Stomach (tissue), 9 donors: Measurements from ENCODE around the gene SMAD6. TPM values are rescaled to one million over a fixed set of nuclear protein-coding genes. Genes with fewer than 3 reads are reported as not detected.

ENCODE experiments used
- DNase-seq, 2 donors: peaks; one replicate each; pipeline versions ENCODE4 v3.0.0 to v3.0.0-alpha.2; 2013 to 2019
- H3K27ac ChIP-seq, 5 donors: fragments of 200-600 bp in 4 of 5; sonication (generic) in 4 of 5; one replicate each; pipeline ENCODE4 v1.5.1; 2013 to 2019; ENCODE audit warnings: mild to moderate bottlenecking in 1 of 5, moderate library complexity in 1 of 5
- H3K27me3 ChIP-seq, 3 donors: fragments of 200-600 bp; sonication (generic); one replicate each; pipeline ENCODE4 v1.5.1; 2017 to 2019; ENCODE audit warnings: mixed run types in 1 of 3
- H3K36me3 ChIP-seq, 4 donors: fragments of 200-600 bp; sonication (generic); 1 replicate in 3 of 4; 2 replicates in 1 of 4; pipeline ENCODE4 v1.5.1; 2016 to 2019
- H3K4me1 ChIP-seq, 4 donors: fragments of 200-600 bp; sonication (generic); one replicate each; pipeline ENCODE4 v1.5.1; 2016 to 2019
- H3K4me3 ChIP-seq, 4 donors: fragments of 200-600 bp; sonication (generic) in 3 of 4; one replicate each; pipeline ENCODE4 v1.5.1; 2016 to 2019; ENCODE audit warnings: mild to moderate bottlenecking in 1 of 4
- H3K9me3 ChIP-seq, 4 donors: fragments of 200-600 bp; sonication (generic); one replicate each; pipeline ENCODE4 v1.5.1; 2016 to 2019
- CTCF ChIP-seq, 7 experiments: fragments of 450-650 bp in 4 of 7; fragments of 200-600 bp in 3 of 7; sonication (generic) in 3 of 7; IDR thresholded peaks; one replicate each; pipeline ENCODE4 v1.5.1; 2016 to 2019; ENCODE audit warnings: antibody characterized with exemption in 7 of 7, control low read depth in 2 of 7, mild to moderate bottlenecking in 1 of 7
- EP300 ChIP-seq: sonication (generic); formaldehyde crosslinking; IDR thresholded peaks from one replicate; pipeline ENCODE4 v1.6.1; 2017; ENCODE audit warnings: antibody characterized with exemption
- POLR2A ChIP-seq, 4 donors: fragments of 450-650 bp; IDR thresholded peaks; one replicate each; pipeline ENCODE4 v1.6.1; 2016; ENCODE audit warnings: antibody characterized with exemption in 4 of 4, control low read depth in 2 of 4, mild to moderate bottlenecking in 1 of 4, moderate library complexity in 1 of 4
- POLR2AphosphoS5 ChIP-seq, 3 donors: sonication (generic); formaldehyde crosslinking; IDR thresholded peaks; one replicate each; pipeline ENCODE4 v1.6.1; 2016; ENCODE audit warnings: antibody characterized with exemption in 3 of 3
- WGBS, 5 donors: extraction: QIAGEN DNeasy Blood & Tissue Kit in 3 of 5; methylation state at CpG; one replicate each; pipeline versions ENCODE4 v1.1.5 to v1.1.7; 2013 to 2018; 5-methylcytosine and 5-hydroxymethylcytosine counted together
- intact Hi-C: fragments of 100-400 bp; cut with DNase I; formaldehyde crosslinking; loops from one replicate; pipeline ENCODE4 v1.15.1; 2023; ENCODE audit warnings: low total_unique reads
- polyA plus RNA-seq, 3 donors: library from polyadenylated mRNA; stranded (reverse); fragments of 200-250 nt; gene quantifications; one replicate each; pipeline ENCODE4 v1.2.3, GENCODE V29; 2013
- total RNA-seq, 5 donors: library from RNA; depleted of rRNA; stranded (reverse); fragments of >200 nt; gene quantifications; one replicate each; pipeline versions ENCODE4 v1.1.0 to v1.2.3, GENCODE V29; 2014 to 2016
- donor health status: healthy with polysubstance abuse.
- donor health status: Bipolar disorder and iron deficiency.
- donor health status: healthy.

The SMAD6 gene
- total and polyA plus RNA-seq, 8 donors: 4.0 to 112 (median 28.3) TPM

DNA sequence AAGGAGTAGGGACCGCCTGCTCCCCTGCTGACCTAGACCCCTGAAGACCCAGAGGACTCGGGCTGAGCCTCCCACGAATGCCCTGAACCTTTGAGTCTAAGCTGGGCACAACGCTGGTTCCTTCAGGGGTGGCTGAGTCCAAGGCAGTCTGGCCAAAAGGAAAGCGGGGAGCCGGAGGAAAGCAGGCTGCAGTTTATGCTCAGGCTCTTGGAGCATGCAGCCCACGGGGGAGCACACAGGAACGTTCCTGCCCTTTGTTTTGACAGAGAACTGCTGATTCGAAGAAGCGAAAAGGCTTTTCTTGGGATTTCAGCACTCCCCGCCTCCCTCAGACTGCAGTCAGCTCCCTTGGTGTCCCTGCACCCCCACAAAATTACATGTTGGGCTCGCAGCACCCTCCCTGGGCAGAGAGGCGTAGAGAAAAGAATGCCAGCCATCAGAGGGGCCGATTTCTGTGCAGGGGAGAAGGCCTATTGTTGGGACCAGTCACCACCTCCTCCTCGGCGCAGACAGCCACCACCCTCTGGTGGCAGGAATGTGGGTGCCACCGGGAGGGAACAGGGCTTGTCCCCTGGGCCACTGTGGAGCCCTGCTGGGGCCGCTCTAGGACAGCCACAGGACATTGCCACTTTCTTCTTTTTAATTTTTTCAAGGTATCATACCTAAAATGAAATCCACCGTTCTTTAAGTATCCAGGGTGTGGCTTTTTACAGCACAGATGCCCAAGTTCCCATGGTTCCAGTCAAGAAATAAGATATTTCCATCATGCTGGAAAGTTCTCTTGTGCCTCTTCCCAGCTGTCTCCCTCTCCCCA, 72.2 kb downstream of the SMAD6 start:
- 16 to 39% (median 21%) methylated on average over 16 to 19 of the region's 19 CpGs for WGBS, 5 donors
- DNase-seq: peak; percentile 92 to 95
- Histone ChIP-seq H3K9me3 (no peaks in the 10 kb centered on the region), H3K4me1 (peaks cover 61 to 85% (median 76%) of the 10 kb centered on the region in 4 donors), H3K27ac (peak overlapping the region; percentile 57 to 88 (median 84)), H3K27me3 (no peaks in the 10 kb centered on the region), H3K4me3 (no peak overlapping the region), H3K36me3 (no peaks in the 10 kb centered on the region)
- intact Hi-C loops: loop anchor here (10.0 kb wide), 1 partner anchor 169 kb away; no protein-coding TSS in a partner anchor
- TF ChIP-seq CTCF (IDR thresholded peaks at IDR 0.05) (peak in 6 of 7 experiments; percentile 89 to 99 (median 96)), POLR2AphosphoS5 (IDR thresholded peaks at IDR 0.05) (peak; percentile 45 to 79 (median 52)), EP300 (no peak)

- DNase-seq: peak in 1 of 2 donors; percentile 61
- intact Hi-C loops: loop anchor here (5.0 to 10.0 kb wide), 2 partner anchors 68 to 171 kb away; no protein-coding TSS in a partner anchor
- H3K27me3 ChIP-seq: no peaks in the 10 kb centered on the region
- 66 to 74% (median 71%) methylated on average over 18 of the region's 18 CpGs for WGBS, 5 donors
- no peak overlapping the region for H3K4me3 ChIP-seq
- no peaks in the 10 kb centered on the region for H3K36me3 ChIP-seq
- TF ChIP-seq POLR2AphosphoS5 (IDR thresholded peaks at IDR 0.05) (no peak), POLR2A (IDR thresholded peaks at IDR 0.05) (no peak), CTCF (IDR thresholded peaks at IDR 0.05) (no peak), EP300 (no peak)
- H3K27ac ChIP-seq: peak overlapping the region in 3 of 5 donors; percentile 84 to 88 (median 86)
- no peaks in the 10 kb centered on the region for H3K9me3 ChIP-seq
- H3K4me1 ChIP-seq: peaks cover 62 to 85% (median 77%) of the 10 kb centered on the region in 4 donors
Observed at GRCh38 chr15:66775127-66776105, 73.4 kb downstream of the SMAD6 start.

DNA sequence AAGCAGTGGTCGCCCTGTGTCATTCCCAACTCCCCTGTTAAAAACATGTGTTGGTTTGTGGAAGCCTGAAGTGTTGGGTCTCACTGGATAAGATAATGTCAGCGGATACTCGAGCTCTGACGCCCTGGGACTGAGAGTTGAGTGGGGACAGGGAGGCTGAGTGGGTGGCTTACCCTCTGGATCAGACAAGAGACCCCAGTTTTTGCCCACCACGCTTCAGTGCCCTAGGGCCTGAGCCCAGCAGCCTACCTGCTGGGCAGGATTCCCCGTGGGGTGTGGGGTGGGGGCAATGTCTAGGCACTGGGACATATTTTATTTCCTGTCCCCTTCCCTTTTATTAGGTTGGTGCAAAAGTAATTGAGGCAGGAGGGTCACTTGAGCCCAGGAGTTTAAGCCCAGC, 75.0 kb downstream of the SMAD6 start:
- H3K36me3 ChIP-seq: peaks cover 0 to 13% (median 10%) of the 10 kb centered on the region in 4 donors
- H3K27ac ChIP-seq: no peak overlapping the region
- peaks cover 47 to 70% (median 63%) of the 10 kb centered on the region in 4 donors for H3K4me1 ChIP-seq
- H3K27me3 ChIP-seq: no peaks in the 10 kb centered on the region
- DNase-seq: no peak
- no peak for TF ChIP-seq EP300
- no peak for TF ChIP-seq CTCF (IDR thresholded peaks at IDR 0.05)
- TF ChIP-seq POLR2AphosphoS5 (IDR thresholded peaks at IDR 0.05): no peak
- no peak for TF ChIP-seq POLR2A (IDR thresholded peaks at IDR 0.05)
- intact Hi-C loops: loop anchor here (5.0 to 10.0 kb wide), 2 partner anchors 70 to 172 kb away; no protein-coding TSS in a partner anchor
- no peak overlapping the region for H3K4me3 ChIP-seq
- no peaks in the 10 kb centered on the region for H3K9me3 ChIP-seq
- 72 to 84% (median 82%) methylated on average over 6 of the region's 6 CpGs for WGBS, 5 donors
